Nephron (organoid): Measurements from ENCODE around the gene CCDC15.

ENCODE experiments used
- H3K27ac Mint-ChIP-seq, 3 experiments: 2 replicates each; pipeline ENCODE4 v1.8.0; 2020; ENCODE audit warnings: mixed read lengths in 3 of 3, mild to moderate bottlenecking in 2 of 3, moderate library complexity in 1 of 3
- H3K27me3 Mint-ChIP-seq: 2 replicates; pipeline ENCODE4 v1.8.0; 2021; ENCODE audit warnings: low read depth, mild to moderate bottlenecking, moderate library complexity, mixed read lengths
- H3K36me3 Mint-ChIP-seq: 2 replicates; pipeline ENCODE4 v1.8.0; 2020; ENCODE audit warnings: low read depth, mixed read lengths
- H3K4me1 Mint-ChIP-seq: 2 replicates; pipeline ENCODE4 v1.8.0; 2020; ENCODE audit warnings: mixed read lengths
- H3K4me3 Mint-ChIP-seq, 3 experiments: 2 replicates each; pipeline ENCODE4 v1.8.0; 2020; ENCODE audit warnings: mild to moderate bottlenecking in 3 of 3, mixed read lengths in 3 of 3, moderate library complexity in 2 of 3
- H3K9me3 Mint-ChIP-seq: 2 replicates; pipeline ENCODE4 v1.8.0; 2020; ENCODE audit warnings: mixed read lengths
- CTCF ChIP-seq, 3 experiments: fragments of 200-600 bp; sonication (generic); IDR thresholded peaks; one replicate each; pipeline ENCODE4 v1.5.0; 2021; ENCODE audit warnings: antibody characterized with exemption in 3 of 3; ENCODE audit not compliant: unreplicated experiment in 3 of 3

Gene CCDC15

GRCh38 chr11:124988063-124988462, 34.1 kb downstream of the CCDC15 start:
- H3K9me3 Mint-ChIP-seq, result peaks cover 7% of the 10 kb centered on the region
- H3K27me3 Mint-ChIP-seq, result peaks cover 8% of the 10 kb centered on the region
- H3K36me3 Mint-ChIP-seq, result peaks cover 22% of the 10 kb centered on the region
- H3K4me3 Mint-ChIP-seq, result no peak overlapping the region
- H3K27ac Mint-ChIP-seq, result no peak overlapping the region
- H3K4me1 Mint-ChIP-seq, result no peaks in the 10 kb centered on the region
- TF ChIP-seq CTCF (IDR thresholded peaks at IDR 0.05; ENCODE audit: unreplicated experiment in 3 of 3), result no peak

- Mint-ChIP-seq H3K9me3 (peaks cover 21% of the 10 kb centered on the region), H3K4me3 (no peak overlapping the region), H3K36me3 (peaks cover 37% of the 10 kb centered on the region), H3K4me1 (no peaks in the 10 kb centered on the region), H3K27ac (no peak overlapping the region), H3K27me3 (no peaks in the 10 kb centered on the region)
- TF ChIP-seq CTCF (IDR thresholded peaks at IDR 0.05; ENCODE audit: unreplicated experiment in 3 of 3), result no peak
These were observed 47.2 kb downstream of the CCDC15 start for GRCh38 chr11:125001079-125001778.

GRCh38 chr11:125001849-125002248, 47.8 kb downstream of the CCDC15 start:
- Mint-ChIP-seq H3K4me1 (no peaks in the 10 kb centered on the region), H3K27ac (no peak overlapping the region), H3K4me3 (no peak overlapping the region), H3K9me3 (peaks cover 27% of the 10 kb centered on the region), H3K36me3 (peaks cover 43% of the 10 kb centered on the region), H3K27me3 (no peaks in the 10 kb centered on the region)
- TF ChIP-seq CTCF (IDR thresholded peaks at IDR 0.05; ENCODE audit: unreplicated experiment in 3 of 3), result no peak

GRCh38 chr11:125005491-125005890, 51.5 kb downstream of the CCDC15 start:
- Mint-ChIP-seq H3K9me3 (peaks cover 41% of the 10 kb centered on the region), H3K4me3 (no peak overlapping the region), H3K36me3 (peaks cover 60% of the 10 kb centered on the region), H3K4me1 (no peaks in the 10 kb centered on the region), H3K27ac (no peak overlapping the region), H3K27me3 (no peaks in the 10 kb centered on the region)
- no peak for TF ChIP-seq CTCF (IDR thresholded peaks at IDR 0.05; ENCODE audit: unreplicated experiment in 3 of 3)

- no peak for TF ChIP-seq CTCF (IDR thresholded peaks at IDR 0.05; ENCODE audit: unreplicated experiment in 3 of 3)
- no peaks in the 10 kb centered on the region for H3K27me3 Mint-ChIP-seq
- H3K4me3 Mint-ChIP-seq, result no peak overlapping the region
- H3K27ac Mint-ChIP-seq, result no peak overlapping the region
- no peaks in the 10 kb centered on the region for H3K4me1 Mint-ChIP-seq
- peaks cover 17% of the 10 kb centered on the region for H3K9me3 Mint-ChIP-seq
- peaks cover 26% of the 10 kb centered on the region for H3K36me3 Mint-ChIP-seq
These were observed 62.4 kb downstream of the CCDC15 start for GRCh38 chr11:125016413-125016812.

GRCh38 chr11:125020342-125020741, 66.3 kb downstream of the CCDC15 start:
- Mint-ChIP-seq H3K4me1 (no peaks in the 10 kb centered on the region), H3K27me3 (no peaks in the 10 kb centered on the region), H3K36me3 (no peaks in the 10 kb centered on the region), H3K27ac (no peak overlapping the region), H3K9me3 (peaks cover 2% of the 10 kb centered on the region), H3K4me3 (no peak overlapping the region)
- no peak for TF ChIP-seq CTCF (IDR thresholded peaks at IDR 0.05; ENCODE audit: unreplicated experiment in 3 of 3)
